ENCODE data around the gene ARHGEF2. TPM values are rescaled to one million over a fixed set of nuclear protein-coding genes. Genes with fewer than 3 reads are reported as not detected.
A peak's percentile ranks its signal among the peaks of the same experiment; 100 is the strongest.

The ARHGEF2 gene
- total and polyA plus RNA-seq, 2 of the 13 experiments (the other 11 are each of a cell fraction or from before 2014, with no cell fraction given): 16.1 to 32.1 TPM

GRCh38 chr1:155919801-155920200, 58.5 kb downstream of the ARHGEF2 start:
- POLR2A ChIA-PET: interaction anchor here (1.3 to 1.5 kb wide), 3 partner anchors 11 to 14 kb away, joined by 3 to 4 read pairs (median 3); partner anchors contain the start of gene KHDC4
- intact Hi-C loops (cut with micrococcal nuclease; ENCODE audit: unreplicated experiment): no loop called here
- no peaks in the 10 kb centered on the region for H3K79me2 ChIP-seq (ENCODE audit: insufficient read depth, low read length)

GRCh38 chr1:155918660-155919059, 59.7 kb downstream of the ARHGEF2 start:
- H3K27ac ChIP-seq (ENCODE audit: extremely low read length, insufficient read depth, low read length): no peak overlapping the region
- no peak for TF ChIP-seq NFATC3 (CRISPR knock-in tag; IDR thresholded peaks at IDR 0.05)
- peak; percentile 37; the same call in 1 of the 2 replicates for TF ChIP-seq RBFOX2 (IDR thresholded peaks at IDR 0.05; ENCODE audit: low read depth, low read length)
- no peak for TF ChIP-seq MAZ (IDR thresholded peaks at IDR 0.05; ENCODE audit: borderline replicate concordance, low read depth, low read length)
- TF ChIP-seq MAZ (CRISPR knock-in tag; IDR thresholded peaks at IDR 0.05; ENCODE audit: low read depth): no peak
- in situ Hi-C loops (cut with HindIII; ENCODE audit: extremely low pct_ligation_motif_present, low pct_unique_long_range_greater_than_20kb): no loop called here
- no peaks in the 10 kb centered on the region for H4K20me1 ChIP-seq (ENCODE audit: insufficient read depth, low read length)
- 88% methylated on average over 3 of the region's 3 CpGs for WGBS (ENCODE audit: low lambda C conversion rate)
- no TSS peak for BruUV-seq (replicated peaks)
- H3K4me2 ChIP-seq (ENCODE audit: low read depth, low read length): no peak overlapping the region
- H3K79me2 ChIP-seq (ENCODE audit: insufficient read depth, low read length): no peaks in the 10 kb centered on the region
- H3K9ac ChIP-seq (ENCODE audit: insufficient read depth, low read depth, low read length): no peak overlapping the region
- H3K4me3 ChIP-seq (replicated peaks in 1 of 3; ENCODE audit: insufficient read depth in 1 of 3, low read depth in 2 of 3, low read length in 3 of 3): no peak overlapping the region
- intact Hi-C loops (cut with micrococcal nuclease; ENCODE audit: unreplicated experiment): no loop called here
- FAIRE-seq: no peak
- DNase-seq (ENCODE audit: low spot score): no peak
- peaks cover 28 to 83% of the 10 kb centered on the region in 2 experiments for H3K36me3 ChIP-seq (replicated peaks in 1 of 2; ENCODE audit: control insufficient read depth in 1 of 2, insufficient read depth in 2 of 2, low read length in 2 of 2)
- no peak overlapping the region for H2AFZ ChIP-seq (ENCODE audit: low read length)
- ChIA-PET CTCF (ENCODE audit: low intra/inter-chr PET ratio, low total read pairs) (no interaction called here), POLR2A (interaction anchor here (1.3 to 1.4 kb wide), 2 partner anchors 12 to 16 kb away, joined by 3 read pairs; partner anchors contain the start of gene KHDC4)
- ATAC-seq: no peak
- H3K27me3 ChIP-seq (ENCODE audit: control insufficient read depth in 1 of 2, insufficient read depth in 2 of 2, low read length in 2 of 2): no peaks in the 10 kb centered on the region
- H3K9me3 ChIP-seq (ENCODE audit: low read length): no peaks in the 10 kb centered on the region
- H3K4me1 ChIP-seq (ENCODE audit: insufficient read depth, low read length): no peaks in the 10 kb centered on the region

More at GRCh38 chr1:155919801-155920200, 58.5 kb downstream of the ARHGEF2 start:
- Histone ChIP-seq H3K4me1 (ENCODE audit: insufficient read depth, low read length) (no peaks in the 10 kb centered on the region), H3K9me3 (ENCODE audit: low read length) (no peaks in the 10 kb centered on the region), H4K20me1 (ENCODE audit: insufficient read depth, low read length) (no peaks in the 10 kb centered on the region), H3K27ac (ENCODE audit: extremely low read length, insufficient read depth, low read length) (no peak overlapping the region), H3K4me3 (replicated peaks in 1 of 3; ENCODE audit: insufficient read depth in 1 of 3, low read depth in 2 of 3, low read length in 3 of 3) (no peak overlapping the region), H2AFZ (ENCODE audit: low read length) (no peak overlapping the region), H3K36me3 (replicated peaks in 1 of 2; ENCODE audit: control insufficient read depth in 1 of 2, insufficient read depth in 2 of 2, low read length in 2 of 2) (peaks cover 26 to 76% of the 10 kb centered on the region in 2 experiments), H3K9ac (ENCODE audit: insufficient read depth, low read depth, low read length) (no peak overlapping the region), H3K27me3 (ENCODE audit: control insufficient read depth in 1 of 2, insufficient read depth in 2 of 2, low read length in 2 of 2) (no peaks in the 10 kb centered on the region), H3K4me2 (ENCODE audit: low read depth, low read length) (no peak overlapping the region)
- CTCF ChIA-PET (ENCODE audit: low intra/inter-chr PET ratio, low total read pairs): no interaction called here
- no peak for FAIRE-seq
- DNase-seq (ENCODE audit: low spot score): no peak
- TF ChIP-seq CC2D1A (CRISPR knock-in tag; IDR thresholded peaks at IDR 0.05) (no peak), RBM22 (optimal IDR thresholded peaks at IDR 0.05; ENCODE audit: low read length) (peak; percentile 63)
- no TSS peak for BruUV-seq (replicated peaks)
- ATAC-seq: no peak
- 100% methylated on average over 2 of the region's 2 CpGs for WGBS (ENCODE audit: low lambda C conversion rate)
- in situ Hi-C loops (cut with HindIII; ENCODE audit: extremely low pct_ligation_motif_present, low pct_unique_long_range_greater_than_20kb): no loop called here

Measured in HepG2 (cell line).